HG03460 (cell line): ENCODE results near the gene SLCO2A1.
"Not testable (repeated sequence)": the region's sequence is repeated elsewhere in the genome, so short reads cannot be mapped to it uniquely, and the experiment has no call there.

Experiments
- ATAC-seq: cut with Tn5 transposase; IDR thresholded peaks from one replicate; pipeline ENCODE4 v1.9.1; 2021; ENCODE audit not compliant: unreplicated experiment

SLCO2A1 gene

GRCh38 chr3:134029734-134030378, at the start of gene SLCO2A1:
Gene SLCO2A1, minus strand, starts transcription at chr3:134029925. Its CDS starts 123 bp downstream, at chr3:134029802.
- ATAC-seq = no peak

- ATAC-seq = no peak
Measured at GRCh38 chr3:134079111-134079547, 49.4 kb upstream of the SLCO2A1 start.

DNA sequence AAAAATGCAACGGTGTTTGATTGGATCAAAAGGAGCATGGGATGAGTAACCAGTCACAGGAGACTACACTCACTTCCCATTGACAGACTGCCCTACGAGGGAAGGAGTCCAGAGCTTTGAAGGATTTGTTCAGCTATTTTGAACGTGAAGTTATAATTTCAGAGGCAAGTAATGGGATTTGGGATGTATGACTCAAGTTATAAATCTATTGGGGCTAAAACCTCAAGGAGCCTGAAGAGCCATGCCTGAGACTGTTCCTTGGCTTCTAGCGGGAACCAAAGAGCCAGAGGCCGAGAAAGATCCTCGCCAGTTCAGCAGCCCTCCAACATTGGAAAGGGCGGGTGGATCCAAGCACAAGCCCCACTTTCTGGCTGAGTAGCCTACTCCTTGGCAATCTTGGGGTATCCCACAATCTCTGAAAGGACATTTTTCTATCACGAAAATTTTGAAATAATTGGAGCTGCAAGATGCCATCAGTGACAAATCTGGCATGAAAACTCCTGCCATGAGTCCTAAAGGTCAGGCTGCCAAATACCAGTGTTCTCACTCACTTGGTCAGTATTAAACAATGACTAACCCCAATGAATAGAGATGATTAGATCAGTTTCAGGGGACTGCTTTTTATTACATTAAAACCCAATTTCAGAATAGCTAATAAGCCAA, 48.6 kb upstream of the SLCO2A1 start:
- no peak for ATAC-seq

DNA sequence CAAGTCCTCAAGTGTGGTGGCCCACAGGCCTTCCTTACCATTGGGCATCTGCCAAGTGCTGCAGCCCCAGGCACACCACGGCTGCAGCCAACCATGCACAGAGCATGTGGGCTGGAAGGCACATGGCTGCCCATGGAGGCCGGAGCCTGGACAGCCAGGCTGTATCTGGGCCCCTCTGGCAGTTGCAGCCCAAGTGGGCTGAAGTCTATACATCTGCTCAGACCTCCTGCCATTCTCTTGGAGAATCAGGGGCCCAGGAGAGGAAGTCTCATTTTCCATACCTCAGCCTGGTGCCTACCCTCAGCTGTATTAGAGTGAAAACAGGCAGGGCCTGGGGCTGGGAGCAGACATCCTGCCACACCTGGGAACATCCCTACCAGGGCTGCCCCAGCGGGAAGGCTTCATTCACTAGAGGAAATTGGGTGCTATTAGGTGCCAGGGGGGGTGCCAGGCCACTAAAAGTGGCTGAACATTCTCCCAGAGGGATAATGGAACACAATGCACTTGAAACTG, 48.0 kb upstream of the SLCO2A1 start:
- no peak for ATAC-seq

DNA sequence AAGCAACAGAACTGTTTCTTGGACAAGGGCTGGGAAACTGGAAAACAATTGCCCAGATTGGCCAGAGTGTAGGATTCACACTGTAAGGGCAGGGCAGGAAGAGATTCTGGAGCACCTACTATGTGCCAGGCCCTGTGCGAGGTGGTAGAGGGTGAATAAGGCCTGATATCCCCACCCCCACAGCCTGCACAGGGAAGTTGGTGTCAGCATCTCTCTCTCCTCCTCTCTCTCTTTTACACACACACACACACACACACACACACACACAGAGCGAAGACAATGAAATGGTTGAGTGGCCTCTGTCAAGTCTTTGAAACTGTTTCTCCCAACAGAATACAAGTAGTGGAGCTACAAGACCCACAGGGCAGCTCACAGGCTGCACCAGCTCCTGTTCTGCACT, 47.1 kb upstream of the SLCO2A1 start:
- no peak for ATAC-seq

DNA sequence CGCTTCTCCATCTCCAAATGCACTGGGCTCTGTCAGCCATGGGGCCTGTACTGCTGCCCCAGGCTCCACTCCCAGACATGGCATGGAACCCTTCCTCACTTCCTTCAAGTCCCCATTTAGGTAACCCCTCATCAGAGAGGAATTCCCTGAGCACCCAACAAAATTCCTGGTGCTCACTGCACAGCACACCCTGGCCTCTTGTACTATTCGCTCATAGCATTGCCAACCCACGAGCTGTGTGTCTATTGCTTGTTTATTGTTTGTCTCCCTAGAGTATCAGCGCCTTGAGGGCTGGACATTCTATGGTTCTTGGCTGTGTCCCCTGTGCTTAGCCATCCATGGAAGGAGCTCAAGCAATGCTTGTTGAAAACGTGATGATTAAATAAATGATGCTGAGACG, 46.1 kb upstream of the SLCO2A1 start:
- no peak for ATAC-seq

DNA sequence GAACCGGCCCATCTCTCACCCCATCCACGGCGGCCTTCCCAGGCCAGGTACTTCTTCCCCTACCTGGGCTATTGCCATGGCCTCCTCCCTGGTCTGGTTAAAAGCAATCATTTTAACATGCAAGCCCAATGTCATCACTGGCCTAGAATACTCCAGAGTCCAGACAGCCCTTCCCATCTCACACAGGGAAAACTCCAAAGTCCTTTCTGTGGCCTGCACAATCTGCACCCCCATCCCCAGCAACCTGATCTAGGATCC, 45.8 kb upstream of the SLCO2A1 start:
- no peak for ATAC-seq

DNA sequence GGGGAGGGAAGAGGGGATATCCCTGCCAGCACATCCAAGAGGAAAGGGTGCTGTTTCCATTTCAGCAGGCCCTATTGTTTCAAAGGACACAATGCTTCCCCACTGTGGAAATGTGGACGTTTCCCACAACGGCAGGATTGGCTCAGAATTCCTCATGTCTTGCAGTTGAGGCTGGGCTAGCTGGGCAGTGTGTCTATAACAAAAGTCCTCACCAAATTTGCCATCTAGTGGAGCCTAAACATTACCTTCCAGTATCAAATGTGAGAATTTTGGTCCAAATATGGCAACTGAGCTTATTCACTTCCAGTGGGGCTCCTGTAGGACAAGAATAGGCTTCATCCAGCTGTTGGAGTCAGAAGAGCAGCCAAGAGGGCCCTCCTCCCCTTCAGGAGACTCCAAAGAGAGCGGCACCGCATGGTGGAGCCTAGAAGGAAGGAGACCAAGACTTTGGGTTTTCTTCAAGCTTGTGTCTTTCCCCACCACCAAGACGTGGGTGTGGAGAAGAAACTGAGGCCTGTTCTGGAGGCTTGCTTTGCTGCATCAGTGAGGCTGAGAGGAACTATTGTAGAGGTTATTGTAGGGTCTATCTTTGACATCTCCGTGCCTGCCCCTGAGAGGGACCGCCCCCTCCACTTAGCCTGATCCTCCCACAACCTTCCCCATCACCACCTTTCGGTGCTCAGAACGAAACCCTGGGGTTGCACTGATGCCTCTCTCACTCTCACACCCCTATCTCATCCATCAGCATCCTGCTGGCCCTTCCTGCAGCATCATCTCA, 45.3 kb upstream of the SLCO2A1 start:
- ATAC-seq = no peak

DNA sequence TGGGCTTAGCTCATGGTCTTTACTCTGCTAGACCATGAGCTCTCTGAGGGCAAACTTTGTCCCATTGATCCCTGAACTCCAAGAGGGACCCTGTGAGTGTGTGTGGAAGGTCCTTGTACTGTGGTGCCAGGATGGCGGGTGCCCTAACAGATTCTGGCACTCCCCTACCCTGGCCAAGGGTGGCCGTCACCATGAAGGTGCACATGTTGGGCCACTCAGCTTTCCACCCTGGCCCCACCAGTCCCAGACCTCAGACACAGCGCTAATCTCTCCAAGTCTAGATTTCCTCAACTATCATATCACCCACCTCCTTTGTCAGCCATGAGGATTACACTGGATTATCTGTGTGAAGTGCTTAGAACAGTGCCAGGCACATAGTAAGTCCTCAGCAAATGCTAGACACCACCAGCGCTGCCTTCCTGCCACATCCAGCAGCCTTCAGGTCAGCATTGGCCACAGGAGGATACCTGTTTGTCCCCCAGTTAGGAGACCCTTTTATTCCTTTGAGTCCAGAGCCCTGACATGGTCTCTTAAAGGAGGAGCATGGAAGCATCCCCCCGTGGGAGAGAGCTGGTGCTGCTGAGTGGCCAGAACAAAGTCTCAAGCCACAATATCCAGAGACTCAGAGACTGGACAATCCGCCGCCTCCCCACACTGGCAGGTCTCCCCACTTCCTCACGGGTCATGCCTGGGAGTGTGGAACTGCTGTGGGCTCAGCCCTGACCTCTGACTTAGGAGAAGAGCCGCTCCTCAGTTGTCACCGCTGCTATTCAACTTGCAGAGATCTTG, 44.5 kb upstream of the SLCO2A1 start:
- ATAC-seq = no peak

- ATAC-seq = no peak
Measured at GRCh38 chr3:134073583-134073945, 43.8 kb upstream of the SLCO2A1 start.

GRCh38 chr3:134072881-134073582, 43.3 kb upstream of the SLCO2A1 start:
- no peak for ATAC-seq

- not testable (repeated sequence) for ATAC-seq
Measured at GRCh38 chr3:134070281-134070680, 40.6 kb upstream of the SLCO2A1 start.

DNA sequence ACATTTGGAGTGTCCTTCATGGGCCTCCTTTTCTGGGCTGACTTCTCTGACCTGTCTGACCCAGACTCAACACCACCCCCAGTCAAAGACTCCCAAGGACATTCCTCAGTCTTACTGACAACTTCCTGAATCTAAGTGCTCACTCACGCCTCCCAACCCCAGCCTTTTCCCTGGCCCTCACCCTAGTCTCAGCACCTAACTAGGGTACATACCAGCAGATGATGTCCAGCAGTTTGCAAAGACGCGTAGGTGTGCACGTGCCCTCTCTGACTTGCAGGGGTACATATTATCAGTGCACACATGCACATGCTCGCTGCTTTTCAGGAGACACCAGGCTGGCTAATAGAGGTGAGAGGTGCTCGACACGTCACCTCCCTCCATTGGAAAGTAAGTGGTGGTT, 38.7 kb upstream of the SLCO2A1 start:
- no peak for ATAC-seq

DNA sequence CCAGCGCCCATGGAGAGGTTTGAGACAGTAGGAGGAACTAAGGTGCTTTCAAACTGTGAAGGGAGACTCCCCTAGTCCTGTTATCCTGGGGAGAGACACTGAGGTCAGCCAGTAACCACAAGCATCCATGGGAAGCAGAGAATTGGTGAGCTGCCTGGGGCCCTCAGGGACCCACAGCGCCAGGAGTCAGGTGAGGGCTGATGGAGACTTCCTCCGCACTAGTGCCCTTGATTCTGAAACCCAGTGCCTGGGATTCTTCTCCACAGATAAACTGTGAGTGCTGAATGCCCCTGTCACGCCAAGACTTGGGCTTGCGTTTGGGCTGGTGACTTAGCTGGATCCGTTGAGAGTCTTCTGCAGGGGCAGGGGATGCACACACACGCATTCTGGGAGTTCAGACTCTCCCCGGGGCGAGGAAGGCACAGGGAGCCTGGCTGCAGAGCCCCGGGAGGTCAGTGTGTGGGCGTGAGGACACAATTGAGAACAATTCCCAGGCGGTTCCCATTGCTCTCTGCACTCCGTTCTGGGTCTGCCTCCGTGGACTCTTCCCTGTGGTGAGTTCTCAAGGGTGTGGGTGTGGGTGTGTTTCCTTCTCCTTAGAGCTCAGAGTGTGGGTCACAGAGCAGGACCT, 37.9 kb upstream of the SLCO2A1 start:
- no peak for ATAC-seq

GRCh38 chr3:134066651-134067530, 37.2 kb upstream of the SLCO2A1 start:
- no peak for ATAC-seq

GRCh38 chr3:134066158-134066541, 36.4 kb upstream of the SLCO2A1 start:
- no peak for ATAC-seq

DNA sequence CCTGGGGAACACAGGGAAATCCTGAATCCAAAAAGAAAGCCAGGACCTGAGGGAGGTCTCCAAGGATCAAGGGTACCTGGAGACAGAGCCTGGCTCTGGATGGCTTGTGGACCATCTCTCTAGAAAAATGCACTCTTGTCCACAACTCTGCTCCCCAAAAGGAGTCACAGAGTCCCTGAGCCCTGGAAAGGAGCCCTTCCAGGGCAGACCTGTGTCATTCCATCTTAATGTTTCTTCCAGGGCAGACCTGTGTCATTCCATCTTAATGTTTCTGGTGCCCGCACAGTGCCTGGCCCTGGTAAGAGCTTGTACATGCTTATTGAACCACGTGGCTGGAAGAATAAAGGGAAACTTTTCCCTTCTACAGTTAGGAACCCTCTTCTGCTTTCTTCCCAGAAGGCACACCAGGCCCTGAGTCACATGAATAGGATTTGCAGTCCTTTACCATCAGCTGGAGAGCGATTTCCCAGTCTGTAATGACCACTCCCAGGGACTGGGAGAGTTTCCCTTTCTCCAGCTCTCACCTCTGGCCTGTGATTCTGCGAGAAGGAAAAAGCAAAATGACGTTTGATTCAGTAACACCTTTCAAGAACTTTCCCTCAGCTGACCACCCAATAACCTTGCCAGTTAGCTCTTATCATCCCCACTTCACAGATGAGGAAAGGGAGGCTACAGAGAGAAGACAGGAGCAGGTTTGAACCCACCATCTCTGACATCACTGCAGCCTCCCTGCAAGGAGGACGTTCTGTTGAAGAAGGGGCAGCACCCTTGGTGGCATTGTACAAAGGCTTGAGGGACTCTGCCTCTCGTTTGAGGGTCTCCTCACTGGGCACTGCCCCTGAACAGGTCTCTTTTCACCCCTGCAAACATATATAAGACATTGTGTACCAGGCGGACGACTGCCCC, 35.8 kb upstream of the SLCO2A1 start:
- no peak for ATAC-seq

GRCh38 chr3:134064081-134064480, 34.4 kb upstream of the SLCO2A1 start:
- no peak for ATAC-seq
